Measurements from ENCODE around the gene PGPEP1. TPM values are rescaled to one million over a fixed set of nuclear protein-coding genes. Genes with fewer than 3 reads are reported as not detected.

Gene PGPEP1
- total RNA-seq, 1 donor: 27.2 TPM

DNA sequence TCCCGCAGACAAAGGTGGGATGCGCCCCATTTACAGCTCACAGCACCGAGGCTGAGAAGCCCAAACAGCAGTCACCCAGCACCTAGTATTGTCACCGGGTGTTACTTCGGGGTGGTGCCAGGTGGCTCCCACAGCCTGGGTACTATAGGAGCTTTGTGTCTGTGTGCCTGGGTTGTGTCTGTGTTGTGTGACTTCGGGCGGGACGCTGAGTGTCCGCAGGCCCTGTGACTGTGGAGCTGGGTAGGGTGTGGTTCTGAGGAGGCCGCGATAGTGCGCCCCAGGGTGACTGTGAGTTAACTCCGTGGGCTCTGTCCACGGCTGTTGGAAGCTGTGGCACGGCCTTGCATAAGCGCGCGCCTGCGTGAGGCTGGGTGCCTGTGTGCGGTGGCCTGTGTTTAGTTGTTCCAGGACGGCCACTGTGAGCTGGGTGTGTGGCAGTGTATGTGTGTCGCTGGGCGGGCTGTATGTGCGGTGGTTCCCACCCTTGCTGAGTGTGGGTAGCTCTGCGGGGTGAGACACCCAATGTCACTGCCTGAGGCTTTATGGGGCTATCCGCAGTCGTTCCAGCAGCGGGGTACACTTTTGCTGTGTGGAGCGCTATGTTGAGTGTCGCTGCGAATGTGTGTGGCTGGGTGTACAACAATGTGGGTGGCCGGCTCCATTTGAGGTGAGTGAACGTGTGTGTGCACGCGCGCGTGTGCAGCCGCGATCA, 78.2 kb downstream of the PGPEP1 start:
- TF ChIP-seq, protein P1, sequence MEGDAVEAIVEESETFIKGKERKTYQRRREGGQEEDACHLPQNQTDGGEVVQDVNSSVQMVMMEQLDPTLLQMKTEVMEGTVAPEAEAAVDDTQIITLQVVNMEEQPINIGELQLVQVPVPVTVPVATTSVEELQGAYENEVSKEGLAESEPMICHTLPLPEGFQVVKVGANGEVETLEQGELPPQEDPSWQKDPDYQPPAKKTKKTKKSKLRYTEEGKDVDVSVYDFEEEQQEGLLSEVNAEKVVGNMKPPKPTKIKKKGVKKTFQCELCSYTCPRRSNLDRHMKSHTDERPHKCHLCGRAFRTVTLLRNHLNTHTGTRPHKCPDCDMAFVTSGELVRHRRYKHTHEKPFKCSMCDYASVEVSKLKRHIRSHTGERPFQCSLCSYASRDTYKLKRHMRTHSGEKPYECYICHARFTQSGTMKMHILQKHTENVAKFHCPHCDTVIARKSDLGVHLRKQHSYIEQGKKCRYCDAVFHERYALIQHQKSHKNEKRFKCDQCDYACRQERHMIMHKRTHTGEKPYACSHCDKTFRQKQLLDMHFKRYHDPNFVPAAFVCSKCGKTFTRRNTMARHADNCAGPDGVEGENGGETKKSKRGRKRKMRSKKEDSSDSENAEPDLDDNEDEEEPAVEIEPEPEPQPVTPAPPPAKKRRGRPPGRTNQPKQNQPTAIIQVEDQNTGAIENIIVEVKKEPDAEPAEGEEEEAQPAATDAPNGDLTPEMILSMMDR (IDR thresholded peaks at IDR 0.05; ENCODE audit: insufficient read depth, low read length): no peak
- peak overlapping the region; percentile 55 for H3K4me3 ChIP-seq (ENCODE audit: low read depth, low read length)
- peak; percentile 42 for DNase-seq (ENCODE audit: low read depth)

DNA sequence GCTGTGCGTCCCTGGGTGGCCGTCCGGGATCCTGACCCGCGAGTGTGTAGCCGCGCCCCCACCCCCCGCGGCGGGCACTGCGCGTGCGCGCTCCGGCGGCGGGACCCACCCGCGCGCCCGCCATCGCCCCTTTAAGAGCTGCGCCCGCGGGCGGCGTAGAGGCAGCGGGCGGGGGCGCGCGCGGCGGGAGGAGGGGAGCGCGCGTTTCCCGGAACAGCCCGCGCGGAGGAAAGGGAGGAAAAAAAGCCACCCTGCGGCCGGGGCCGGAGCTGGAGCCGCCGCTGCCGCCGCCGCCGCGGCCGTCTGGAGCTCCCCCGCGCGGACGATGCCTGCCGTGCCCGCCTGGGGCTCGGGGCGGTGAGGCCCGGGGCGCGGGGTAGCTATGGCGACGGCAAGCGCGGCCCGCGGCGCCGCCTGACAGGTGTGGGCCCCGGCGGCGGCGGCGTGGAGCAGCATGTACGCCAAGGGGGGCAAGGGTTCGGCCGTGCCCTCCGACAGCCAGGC, 78.8 kb downstream of the PGPEP1 start, which contains the start of gene SSBP4:
SSBP4 (plus strand) TSS at position 204 of the 504 bp plus-strand sequence; CDS start at position 455, 251 bp downstream.
- TF ChIP-seq, protein P1 (IDR thresholded peaks at IDR 0.05; ENCODE audit: insufficient read depth, low read length): peak; percentile 30
- peak; percentile 66 for DNase-seq (ENCODE audit: low read depth)

More for the DNA sequence above, 78.8 kb downstream of the PGPEP1 start, which contains the start of gene SSBP4:
- H3K4me3 ChIP-seq (ENCODE audit: low read depth, low read length): peak within 1 kb of the TSS; percentile 80

Small RNA genes lying within 50 kb of the gene (small RNA-seq; reads per million reads assigned to genes)
- gene MIR3189 (0.38 reads per million), gene RN7SL513P (not detected)

Other genes starting within 250 kb of the PGPEP1 start
- 2.4 and 3.1 TPM in 2 replicates for gene MAST3, start 242.8 kb upstream of the PGPEP1 start, total RNA-seq (ENCODE audit: low replicate concordance)
- 36.7 and 41.3 TPM in 2 replicates for gene PIK3R2, start 187.4 kb upstream of the PGPEP1 start, total RNA-seq (ENCODE audit: low replicate concordance)
- gene IFI30, start 166.8 kb upstream of the PGPEP1 start, total RNA-seq (ENCODE audit: low replicate concordance): 0.90 and 23.1 TPM in 2 replicates
- gene MPV17L2, start 147.4 kb upstream of the PGPEP1 start, total RNA-seq (ENCODE audit: low replicate concordance): 4.4 and 11.7 TPM in 2 replicates
- 2.8 TPM in 1 of 2 replicates, not detected in the other for gene RAB3A, start 136.6 kb upstream of the PGPEP1 start, total RNA-seq (ENCODE audit: low replicate concordance)
- not detected in 2 replicates for gene PDE4C, start 114.2 kb upstream of the PGPEP1 start, total RNA-seq (ENCODE audit: low replicate concordance)
- 1.5 and 4.4 TPM in 2 replicates for gene IQCN, start 66.1 kb upstream of the PGPEP1 start, total RNA-seq (ENCODE audit: low replicate concordance)
- gene JUND, start 59.0 kb upstream of the PGPEP1 start, total RNA-seq (ENCODE audit: low replicate concordance): 61.9 and 85.6 TPM in 2 replicates
- gene LSM4, start 17.5 kb upstream of the PGPEP1 start, total RNA-seq (ENCODE audit: low replicate concordance): 113 and 119 TPM in 2 replicates
- gene GDF15, start 45.6 kb downstream of the PGPEP1 start, total RNA-seq (ENCODE audit: low replicate concordance): 23.8 and 27.6 TPM in 2 replicates
- gene LRRC25, start 57.0 kb downstream of the PGPEP1 start, total RNA-seq (ENCODE audit: low replicate concordance): 0.09 TPM in 1 of 2 replicates, not detected in the other
- gene SSBP4, start 78.8 kb downstream of the PGPEP1 start, total RNA-seq (ENCODE audit: low replicate concordance): 66.7 and 76.4 TPM in 2 replicates
- gene ISYNA1, start 97.5 kb downstream of the PGPEP1 start, total RNA-seq (ENCODE audit: low replicate concordance): 6.3 and 42.1 TPM in 2 replicates
- gene ELL, start 181.5 kb downstream of the PGPEP1 start, total RNA-seq (ENCODE audit: low replicate concordance): 6.5 and 10.9 TPM in 2 replicates
- gene FKBP8, start 203.0 kb downstream of the PGPEP1 start, total RNA-seq (ENCODE audit: low replicate concordance): 246 and 2,205 TPM in 2 replicates
- 21.3 and 109 TPM in 2 replicates for gene KXD1, start 217.3 kb downstream of the PGPEP1 start, total RNA-seq (ENCODE audit: low replicate concordance)
- gene UBA52, start 231.3 kb downstream of the PGPEP1 start, total RNA-seq (ENCODE audit: low replicate concordance): 496 and 1,084 TPM in 2 replicates
- gene REX1BD, start 248.2 kb downstream of the PGPEP1 start, total RNA-seq (ENCODE audit: low replicate concordance): 41.4 and 153 TPM in 2 replicates